Activated naive CD8-positive, alpha-beta T cell treated with anti-CD3 and anti-CD28 coated beads, Interleukin-2, amount 10 ng/mL, durations not matched to agents 7 days and 5 days (primary cell): ENCODE results near the gene FLT4. TPM values are rescaled to one million over a fixed set of nuclear protein-coding genes. Genes with fewer than 3 reads are reported as not detected.

Experiments
- ATAC-seq: fragments of 150-1000 bp; cut with Tn5 transposase; one replicate; pipeline ENCODE4 v1.10.0; 2021; ENCODE audit warnings: low read depth, moderate library complexity
- POLR2A ChIA-PET: fragments of 350-600 bp; sonication (Branson Sonifier 250); formaldehyde crosslinking; loops from one replicate; lab custom pipeline; 2021; ENCODE audit warnings: antibody characterized with exemption; lab: Charles Lee
- DNase-seq: peaks from one replicate; pipeline ENCODE4 v3.0.0; 2021
- H3K27ac Mint-ChIP-seq: one replicate; pipeline ENCODE4 v1.8.0; 2022; ENCODE audit warnings: mild to moderate bottlenecking, mixed read lengths
- H3K27me3 Mint-ChIP-seq: one replicate; pipeline ENCODE4 v1.8.0; 2022; ENCODE audit warnings: mild to moderate bottlenecking, moderate library complexity, mixed read lengths
- H3K36me3 Mint-ChIP-seq: one replicate; pipeline ENCODE4 v1.8.0; 2021; ENCODE audit warnings: mild to moderate bottlenecking, mixed read lengths
- H3K4me1 Mint-ChIP-seq: one replicate; pipeline ENCODE4 v1.8.0; 2021; ENCODE audit warnings: mixed read lengths
- H3K4me3 Mint-ChIP-seq: one replicate; pipeline ENCODE4 v1.8.0; 2022; ENCODE audit warnings: mild to moderate bottlenecking, moderate library complexity, mixed read lengths
- H3K9me3 Mint-ChIP-seq: one replicate; pipeline ENCODE4 v1.8.0; 2021; ENCODE audit warnings: mixed read lengths
- total RNA-seq, 2 experiments: library from RNA; stranded (reverse); gene quantifications; one replicate each; pipeline ENCODE4 v1.2.3, GENCODE V29; 2021

The FLT4 gene
- total RNA-seq, 2 experiments from 2014 or later: 11.6 to 13.2 TPM

GRCh38 chr5:180555168-180555921 lies 94.1 kb downstream of the FLT4 start:
- peaks cover 46% of the 10 kb centered on the region for H3K36me3 Mint-ChIP-seq
- POLR2A ChIA-PET: no interaction called here
- DNase-seq (no peak), ATAC-seq (no peak)
- no peak overlapping the region for H3K4me3 Mint-ChIP-seq
- H3K27me3 Mint-ChIP-seq: no peaks in the 10 kb centered on the region
- peaks cover 10% of the 10 kb centered on the region for H3K4me1 Mint-ChIP-seq
- H3K9me3 Mint-ChIP-seq: no peaks in the 10 kb centered on the region
- no peak overlapping the region for H3K27ac Mint-ChIP-seq

- no peaks in the 10 kb centered on the region for H3K9me3 Mint-ChIP-seq
- ATAC-seq (no peak), DNase-seq (no peak)
- no peaks in the 10 kb centered on the region for H3K27me3 Mint-ChIP-seq
- H3K4me1 Mint-ChIP-seq: peaks cover 12% of the 10 kb centered on the region
- H3K27ac Mint-ChIP-seq: no peak overlapping the region
- no peak overlapping the region for H3K4me3 Mint-ChIP-seq
- peaks cover 37% of the 10 kb centered on the region for H3K36me3 Mint-ChIP-seq
- POLR2A ChIA-PET: no interaction called here
Measured at GRCh38 chr5:180553530-180553929, 95.9 kb downstream of the FLT4 start.

Other genes starting within 250 kb of the FLT4 start
- 10 to 100 TPM; 37.5 to 43.3 TPM for gene CNOT6, start 155.2 kb downstream of the FLT4 start, total RNA-seq
- 1 to 10 TPM; 6.6 to 7.1 TPM for gene SCGB3A1, start 58.1 kb downstream of the FLT4 start, total RNA-seq
- gene OR2Y1, start 90.5 kb upstream of the FLT4 start, total RNA-seq: not detected
- gene MGAT1, start 153.2 kb upstream of the FLT4 start, total RNA-seq: 100 to 1,000 TPM; 177 to 186 TPM
- gene ZFP62, start 211.7 kb upstream of the FLT4 start, total RNA-seq: 10 to 100 TPM; 42.3 to 42.7 TPM
- gene BTNL8, start 249.6 kb upstream of the FLT4 start, total RNA-seq: not detected